Common myeloid progenitor, CD34-positive (primary cell): ENCODE measurements around the gene TEX35.

Experiments
- CTCF ChIA-PET: fragments of 350-600 bp; sonication (Branson Sonifier 250); formaldehyde crosslinking; loops from one replicate; lab custom pipeline; 2021; ENCODE audit warnings: antibody characterized with exemption; lab: Charles Lee
- POLR2A ChIA-PET: fragments of 350-600 bp; sonication (Branson Sonifier 250); formaldehyde crosslinking; loops from one replicate; lab custom pipeline; 2021; ENCODE audit warnings: antibody characterized with exemption; lab: Charles Lee
- DNase-seq, 3 donors: peaks; one replicate each; pipeline versions ENCODE4 v3.0.0 to v3.0.0-alpha.2; 2013
- H3K27ac ChIP-seq, 2 experiments: 1 replicate in 1 of 2; 2 replicates in 1 of 2; pipeline ENCODE4 v1.7.0; 2013; ENCODE audit warnings: inconsistent platforms in 2 of 2, low read length in 2 of 2, mild to moderate bottlenecking in 2 of 2, low read depth in 1 of 2, moderate library complexity in 1 of 2; ENCODE audit not compliant: severe bottlenecking in 2 of 2, insufficient read depth in 1 of 2, poor library complexity in 1 of 2
- H3K27me3 ChIP-seq, 5 experiments: replicated peaks in 2 of 5; 1 replicate in 3 of 5; 2 replicates in 2 of 5; pipeline versions ENCODE4 v1.6.1 to v1.7.0; 2013; ENCODE audit warnings: low read length in 4 of 5, mild to moderate bottlenecking in 2 of 5, moderate library complexity in 2 of 5, inconsistent platforms in 1 of 5; ENCODE audit not compliant: insufficient read depth in 5 of 5, control insufficient read depth in 4 of 5
- H3K36me3 ChIP-seq, 4 experiments: 1 replicate in 2 of 4; 2 replicates in 2 of 4; pipeline versions ENCODE4 v1.6.1 to v1.7.0; 2013; ENCODE audit warnings: low read length in 3 of 4, control low read depth in 1 of 4, mild to moderate bottlenecking in 1 of 4; ENCODE audit not compliant: control insufficient read depth in 4 of 4, insufficient read depth in 4 of 4
- H3K4me1 ChIP-seq, 4 experiments: 1 replicate in 3 of 4; 2 replicates in 1 of 4; pipeline versions ENCODE4 v1.6.1 to v1.7.1; 2013; ENCODE audit warnings: low read length in 3 of 4, mild to moderate bottlenecking in 3 of 4, control low read depth in 1 of 4, inconsistent platforms in 1 of 4, moderate library complexity in 1 of 4; ENCODE audit not compliant: control insufficient read depth in 4 of 4, insufficient read depth in 4 of 4; ENCODE audit errors: control extremely low read depth in 1 of 4
- H3K4me3 ChIP-seq, 7 experiments: 1 replicate in 4 of 7; 2 replicates in 3 of 7; pipeline versions ENCODE4 v1.5.1 to v1.7.0; 2013; ENCODE audit warnings: mild to moderate bottlenecking in 7 of 7, low read length in 6 of 7, moderate library complexity in 6 of 7, inconsistent platforms in 2 of 7, low read depth in 2 of 7, control low read depth in 1 of 7; ENCODE audit not compliant: insufficient read depth in 4 of 7, control insufficient read depth in 1 of 7; ENCODE audit errors: extremely low read depth in 1 of 7
- H3K9me3 ChIP-seq, 5 experiments: 1 replicate in 4 of 5; 2 replicates in 1 of 5; pipeline versions ENCODE4 v1.6.1 to v1.7.1; 2013; ENCODE audit warnings: low read length in 4 of 5, mild to moderate bottlenecking in 2 of 5, inconsistent platforms in 1 of 5, low read depth in 1 of 5, moderate library complexity in 1 of 5; ENCODE audit not compliant: control insufficient read depth in 4 of 5, insufficient read depth in 2 of 5; ENCODE audit errors: control extremely low read depth in 1 of 5
- WGBS: methylation state at CpG from one replicate; pipeline ENCODE4 v1.1.5; 2013; ENCODE audit not compliant: insufficient coverage; 5-methylcytosine and 5-hydroxymethylcytosine counted together

TEX35 gene

DNA sequence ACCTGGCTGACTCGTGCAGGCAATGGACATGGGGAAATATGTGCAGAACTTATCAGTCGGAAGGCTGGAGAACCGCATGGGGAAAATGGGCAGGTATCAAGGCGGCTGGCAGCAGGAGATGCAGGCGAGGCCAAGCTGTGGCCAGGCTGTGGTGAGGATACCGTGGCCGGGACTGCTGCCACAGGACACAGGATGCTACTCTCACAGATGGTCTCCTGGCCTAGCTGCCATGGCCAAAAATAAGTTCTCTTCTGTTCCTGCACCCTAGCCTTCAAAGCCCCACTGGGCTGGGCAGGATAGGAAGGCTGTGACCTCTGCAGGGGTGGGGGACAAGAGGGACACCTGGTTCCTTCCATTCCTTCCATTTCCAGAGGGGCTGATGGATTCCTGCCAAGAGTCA, 26.4 kb downstream of the TEX35 start:
- no peak overlapping the region for H3K4me3 ChIP-seq
- no peak for DNase-seq
- ChIA-PET CTCF (interaction anchor here (0.7 to 4.3 kb wide), 5 partner anchors 8 to 465 kb away, joined by 3 to 28 read pairs (median 5); no protein-coding TSS in a partner anchor), POLR2A (no interaction called here)
- no peak overlapping the region for H3K27ac ChIP-seq
- H3K4me1 ChIP-seq: peaks cover 0 to 15% (median 12%) of the 10 kb centered on the region in 4 experiments
- no peaks in the 10 kb centered on the region for H3K36me3 ChIP-seq
- 88% methylated on average over 7 of the region's 7 CpGs for WGBS
- no peaks in the 10 kb centered on the region for H3K9me3 ChIP-seq
- H3K27me3 ChIP-seq: no peaks in the 10 kb centered on the region

DNA sequence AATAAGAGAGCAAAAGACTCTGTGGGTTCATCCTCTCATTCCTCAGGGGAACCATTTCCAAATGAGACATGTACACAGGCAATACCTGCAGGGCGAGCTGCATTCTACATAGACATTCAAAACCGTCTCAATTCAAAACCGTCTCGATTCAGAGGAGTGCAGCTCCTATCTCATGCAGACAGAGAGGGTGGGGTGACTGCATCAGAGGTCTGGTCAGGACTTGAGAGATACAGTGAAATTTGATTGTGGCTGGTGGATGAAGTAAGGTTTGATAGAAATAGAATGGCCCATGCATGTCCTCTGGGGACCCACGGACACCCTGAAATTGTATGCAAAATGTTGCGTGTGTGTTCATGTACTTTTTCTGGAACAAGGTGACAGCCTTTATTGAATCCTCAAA, 27.3 kb downstream of the TEX35 start:
- peaks cover 0 to 15% (median 12%) of the 10 kb centered on the region in 4 experiments for H3K4me1 ChIP-seq
- peak; percentile 10 to 56 (median 22) for DNase-seq

DNA sequence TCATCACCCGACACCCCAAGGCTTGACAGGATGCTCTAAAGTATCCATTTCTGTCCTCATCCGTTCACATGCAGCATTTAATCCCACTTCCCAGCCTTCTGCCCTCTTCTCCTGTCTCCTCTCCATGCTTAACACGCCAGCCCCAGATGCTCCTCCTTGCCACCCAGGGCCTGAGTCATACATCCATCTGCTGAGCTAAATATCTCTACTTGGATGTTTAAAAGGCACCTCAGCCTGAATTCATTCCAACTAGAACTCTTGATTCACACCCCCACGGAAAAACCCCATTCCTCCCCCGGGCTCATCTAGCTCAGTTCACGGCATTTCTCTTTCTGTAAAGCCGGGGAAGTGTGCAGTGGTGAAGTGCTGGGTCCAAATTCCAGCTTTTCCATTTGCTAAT, 27.7 kb downstream of the TEX35 start:
- WGBS: 97% methylated on average over 7 of the region's 7 CpGs
- H3K4me3 ChIP-seq: no peak overlapping the region
- H3K27me3 ChIP-seq: no peaks in the 10 kb centered on the region
- no peak for DNase-seq
- POLR2A ChIA-PET: interaction anchor here (0.9 kb wide), 1 partner anchor 210 kb away, joined by 3 read pairs; no protein-coding TSS in a partner anchor
- H3K36me3 ChIP-seq: peaks cover 0 to 6% (median 0%) of the 10 kb centered on the region in 4 experiments
- H3K27ac ChIP-seq: no peak overlapping the region
- CTCF ChIA-PET: interaction anchor here (0.7 to 3.8 kb wide), 6 partner anchors 9 to 529 kb away, joined by 3 to 21 read pairs (median 4); no protein-coding TSS in a partner anchor
- no peaks in the 10 kb centered on the region for H3K9me3 ChIP-seq
- H3K4me1 ChIP-seq: peaks cover 0 to 15% (median 12%) of the 10 kb centered on the region in 4 experiments

More for the DNA sequence above, 27.3 kb downstream of the TEX35 start:
- WGBS: no CpG with 5 or more reads among the region's 6 CpGs
- no peaks in the 10 kb centered on the region for H3K9me3 ChIP-seq
- H3K4me3 ChIP-seq: no peak overlapping the region
- H3K36me3 ChIP-seq: peaks cover 0 to 2% (median 0%) of the 10 kb centered on the region in 4 experiments
- no peak overlapping the region for H3K27ac ChIP-seq
- ChIA-PET POLR2A (interaction anchor here (0.9 kb wide), 1 partner anchor 211 kb away, joined by 3 read pairs; no protein-coding TSS in a partner anchor), CTCF (interaction anchor here (0.7 to 4.3 kb wide), 7 partner anchors 9 to 529 kb away, joined by 3 to 28 read pairs (median 4); no protein-coding TSS in a partner anchor)
- H3K27me3 ChIP-seq: no peaks in the 10 kb centered on the region

DNA sequence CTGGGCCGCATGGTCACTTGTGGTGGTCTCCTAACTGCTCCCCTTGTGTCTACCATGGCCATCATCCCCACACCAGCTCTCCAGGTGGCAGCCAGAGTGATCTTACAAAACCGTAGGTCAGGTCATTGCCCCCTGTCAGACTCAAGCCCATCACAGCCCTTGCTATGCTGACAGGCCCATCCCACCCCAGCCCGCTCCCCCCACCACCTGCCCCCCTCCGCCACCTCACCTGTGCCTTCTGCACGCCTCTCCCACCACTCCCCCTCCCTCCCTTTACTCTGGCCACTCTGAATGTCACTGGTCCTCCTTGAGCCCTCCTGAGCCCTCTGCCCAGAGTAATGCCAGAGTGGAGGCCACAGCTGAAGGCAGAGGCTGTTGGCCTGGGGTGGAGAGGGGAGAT, 28.5 kb downstream of the TEX35 start:
- H3K4me1 ChIP-seq: peaks cover 0 to 15% (median 12%) of the 10 kb centered on the region in 4 experiments
- no peak overlapping the region for H3K27ac ChIP-seq
- WGBS: 100% methylated on average over 1 of the region's 5 CpGs
- H3K36me3 ChIP-seq: peaks cover 0 to 8% (median 0%) of the 10 kb centered on the region in 4 experiments
- no peaks in the 10 kb centered on the region for H3K27me3 ChIP-seq
- ChIA-PET CTCF (interaction anchor here (0.6 to 3.8 kb wide), 9 partner anchors 10 to 493 kb away, joined by 3 to 21 read pairs (median 4); no protein-coding TSS in a partner anchor), POLR2A (no interaction called here)
- peak overlapping the region in 6 of 7 experiments; percentile 86 to 98 (median 94) for H3K4me3 ChIP-seq
- no peaks in the 10 kb centered on the region for H3K9me3 ChIP-seq
- no peak for DNase-seq

DNA sequence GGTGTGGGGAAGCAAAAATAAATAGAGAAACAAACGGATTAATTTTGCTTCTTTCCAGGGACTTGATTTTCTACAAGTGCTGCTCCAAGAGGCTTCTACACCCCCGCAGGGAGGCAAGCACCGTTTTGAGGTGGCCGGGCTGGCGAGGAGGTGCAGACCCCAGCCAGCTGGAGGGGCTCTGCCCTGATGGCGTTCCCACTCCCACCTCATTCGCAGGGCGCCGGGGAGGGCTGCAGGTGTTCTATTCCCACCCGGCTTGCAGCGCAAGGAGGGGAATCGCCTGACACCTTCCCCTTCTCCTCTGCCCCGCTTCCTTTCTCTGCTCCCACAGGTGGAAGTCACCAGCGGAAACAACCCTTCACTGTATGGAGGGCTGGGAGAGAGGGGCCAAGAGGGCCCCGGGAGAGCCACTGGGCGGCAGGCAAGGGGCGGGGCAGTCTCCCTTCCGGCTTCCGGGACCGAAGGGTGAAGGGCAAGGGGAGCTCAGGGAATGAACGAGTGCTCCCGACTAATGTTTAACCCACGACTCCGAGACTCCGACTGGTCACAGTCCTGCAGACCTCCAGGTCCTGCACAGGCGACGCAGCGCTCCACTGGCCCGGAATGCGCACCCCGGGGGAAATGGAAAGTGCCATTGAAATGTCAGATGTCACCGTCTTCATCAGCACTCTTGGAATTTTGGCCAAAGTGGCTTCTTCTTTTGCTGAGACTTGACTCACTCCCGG, 29.1 kb downstream of the TEX35 start:
- Histone ChIP-seq H3K9me3 (no peaks in the 10 kb centered on the region), H3K27me3 (no peaks in the 10 kb centered on the region), H3K4me3 (peak overlapping the region; percentile 75 to 98 (median 93)), H3K27ac (peak overlapping the region; percentile 54 to 79), H3K36me3 (peaks cover 0 to 8% (median 0%) of the 10 kb centered on the region in 4 experiments), H3K4me1 (peaks cover 0 to 15% (median 12%) of the 10 kb centered on the region in 4 experiments)
- CTCF ChIA-PET: interaction anchor here (0.6 to 3.8 kb wide), 9 partner anchors 10 to 494 kb away, joined by 3 to 21 read pairs (median 4); no protein-coding TSS in a partner anchor
- DNase-seq: peak in 2 of 3 donors; percentile 9 to 23
- 2% methylated on average over 26 of the region's 33 CpGs for WGBS
- POLR2A ChIA-PET: no interaction called here

DNA sequence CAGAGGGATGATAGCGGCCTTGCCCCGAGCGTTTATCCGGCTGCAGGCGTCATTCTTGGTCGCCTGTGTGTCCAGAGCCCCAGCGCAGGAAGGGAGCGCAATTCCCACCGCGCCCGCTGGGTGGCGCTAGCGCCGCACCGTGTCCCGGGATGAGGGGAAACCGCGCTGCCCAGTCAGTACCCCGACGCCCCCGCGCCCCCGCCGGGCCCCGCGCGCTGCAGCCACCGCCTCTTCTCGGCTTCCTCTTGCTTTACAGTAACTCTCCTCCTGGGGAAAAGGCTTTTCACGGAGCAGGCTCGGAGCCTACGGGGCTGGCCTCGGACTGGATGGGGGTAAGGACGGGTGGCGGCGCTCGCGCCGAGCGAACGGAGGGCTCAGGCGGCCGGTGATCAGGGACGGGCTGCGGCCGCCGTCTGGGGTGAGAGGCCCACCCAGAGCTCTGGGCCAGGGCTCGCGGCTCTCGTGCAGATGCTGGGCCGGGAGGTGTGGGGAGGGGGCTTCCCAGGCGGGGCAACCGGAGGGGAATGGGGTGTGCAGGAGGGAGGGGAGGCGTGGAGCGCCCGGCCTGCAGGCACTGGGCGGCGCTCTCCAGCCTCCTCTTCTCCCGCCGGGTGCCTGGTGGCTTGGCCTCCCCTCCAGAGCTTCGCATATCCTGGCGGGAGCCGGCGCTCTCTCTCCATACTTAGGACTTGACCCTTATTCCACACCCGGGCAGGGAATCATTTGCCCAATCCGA, 29.8 kb downstream of the TEX35 start:
- peak overlapping the region; percentile 75 to 98 (median 93) for H3K4me3 ChIP-seq
- H3K36me3 ChIP-seq: peaks cover 0 to 10% (median under 1%) of the 10 kb centered on the region in 4 experiments
- CTCF ChIA-PET: interaction anchor here (1.0 to 3.8 kb wide), 9 partner anchors 11 to 462 kb away, joined by 3 to 21 read pairs (median 5); no protein-coding TSS in a partner anchor
- H3K27ac ChIP-seq: peak overlapping the region in 1 of 2 experiments; percentile 79
- H3K9me3 ChIP-seq: no peaks in the 10 kb centered on the region
- H3K27me3 ChIP-seq: no peaks in the 10 kb centered on the region
- peaks cover 0 to 15% (median 12%) of the 10 kb centered on the region in 4 experiments for H3K4me1 ChIP-seq
- WGBS: under 1% methylated on average over 35 of the region's 66 CpGs
- POLR2A ChIA-PET: no interaction called here
- peak; percentile 81 to 90 (median 85) for DNase-seq
